Measurements from ENCODE around the gene EXOC7.

EXOC7 gene

GRCh38 chr17:76097716-76098295, 5.8 kb downstream of the EXOC7 start:
- Histone ChIP-seq H3K27me3 (no peaks in the 10 kb centered on the region), H3K4me1 (no peaks in the 10 kb centered on the region; the same call in 1 of the 2 replicates), H3K9me3 (no peaks in the 10 kb centered on the region), H3K36me3 (peaks cover 36% of the 10 kb centered on the region), H3K4me3 (ENCODE audit: low read depth, low read length) (no peak overlapping the region)
- no peak for DNase-seq
- TF ChIP-seq, protein P1, sequence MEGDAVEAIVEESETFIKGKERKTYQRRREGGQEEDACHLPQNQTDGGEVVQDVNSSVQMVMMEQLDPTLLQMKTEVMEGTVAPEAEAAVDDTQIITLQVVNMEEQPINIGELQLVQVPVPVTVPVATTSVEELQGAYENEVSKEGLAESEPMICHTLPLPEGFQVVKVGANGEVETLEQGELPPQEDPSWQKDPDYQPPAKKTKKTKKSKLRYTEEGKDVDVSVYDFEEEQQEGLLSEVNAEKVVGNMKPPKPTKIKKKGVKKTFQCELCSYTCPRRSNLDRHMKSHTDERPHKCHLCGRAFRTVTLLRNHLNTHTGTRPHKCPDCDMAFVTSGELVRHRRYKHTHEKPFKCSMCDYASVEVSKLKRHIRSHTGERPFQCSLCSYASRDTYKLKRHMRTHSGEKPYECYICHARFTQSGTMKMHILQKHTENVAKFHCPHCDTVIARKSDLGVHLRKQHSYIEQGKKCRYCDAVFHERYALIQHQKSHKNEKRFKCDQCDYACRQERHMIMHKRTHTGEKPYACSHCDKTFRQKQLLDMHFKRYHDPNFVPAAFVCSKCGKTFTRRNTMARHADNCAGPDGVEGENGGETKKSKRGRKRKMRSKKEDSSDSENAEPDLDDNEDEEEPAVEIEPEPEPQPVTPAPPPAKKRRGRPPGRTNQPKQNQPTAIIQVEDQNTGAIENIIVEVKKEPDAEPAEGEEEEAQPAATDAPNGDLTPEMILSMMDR (IDR thresholded peaks at IDR 0.05; ENCODE audit: low read depth, low read length): no peak

- Histone ChIP-seq H3K4me3 (ENCODE audit: low read depth, low read length) (no peak overlapping the region), H3K36me3 (peaks cover 29% of the 10 kb centered on the region), H3K9me3 (no peaks in the 10 kb centered on the region), H3K4me1 (no peaks in the 10 kb centered on the region), H3K27me3 (no peaks in the 10 kb centered on the region)
- TF ChIP-seq, protein P1 (IDR thresholded peaks at IDR 0.05; ENCODE audit: low read depth, low read length): no peak
- DNase-seq: no peak
Observed at GRCh38 chr17:76095943-76096342, 7.6 kb downstream of the EXOC7 start.

DNA sequence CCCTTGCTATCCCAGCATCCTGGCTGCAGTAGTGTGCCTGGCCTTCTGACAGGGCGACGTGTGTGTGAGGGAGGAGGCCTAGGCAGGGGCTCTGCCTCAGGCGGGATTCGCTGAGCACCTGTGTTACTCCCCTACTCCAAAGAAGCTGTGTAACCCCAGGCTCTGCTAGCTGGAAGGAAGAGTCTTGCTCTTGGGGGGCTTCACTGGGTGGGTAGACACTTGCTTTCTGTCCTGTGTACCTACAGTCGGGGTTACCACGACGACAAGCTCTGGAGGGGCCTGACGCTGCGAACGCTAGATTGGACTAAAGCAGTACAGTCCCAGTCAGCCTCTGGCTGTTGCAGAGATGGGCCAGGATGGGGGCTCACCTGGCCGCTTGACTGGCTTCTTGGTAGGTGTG, 9.5 kb downstream of the EXOC7 start:
- H3K27me3 ChIP-seq: no peaks in the 10 kb centered on the region
- H3K4me3 ChIP-seq (ENCODE audit: low read depth, low read length): no peak overlapping the region
- no peaks in the 10 kb centered on the region for H3K9me3 ChIP-seq
- TF ChIP-seq, protein P1 (IDR thresholded peaks at IDR 0.05; ENCODE audit: low read depth, low read length): no peak
- H3K36me3 ChIP-seq: peaks cover 25% of the 10 kb centered on the region
- DNase-seq: no peak
- H3K4me1 ChIP-seq: peaks cover 7% of the 10 kb centered on the region

- DNase-seq: no peak
- Histone ChIP-seq H3K27me3 (no peaks in the 10 kb centered on the region), H3K36me3 (peaks cover 35% of the 10 kb centered on the region), H3K4me3 (ENCODE audit: low read depth, low read length) (no peak overlapping the region), H3K9me3 (no peaks in the 10 kb centered on the region), H3K4me1 (peaks cover 8% of the 10 kb centered on the region)
- TF ChIP-seq, protein P1 (IDR thresholded peaks at IDR 0.05; ENCODE audit: low read depth, low read length): no peak
Observed at GRCh38 chr17:76092526-76093413, 10.8 kb downstream of the EXOC7 start.

DNA sequence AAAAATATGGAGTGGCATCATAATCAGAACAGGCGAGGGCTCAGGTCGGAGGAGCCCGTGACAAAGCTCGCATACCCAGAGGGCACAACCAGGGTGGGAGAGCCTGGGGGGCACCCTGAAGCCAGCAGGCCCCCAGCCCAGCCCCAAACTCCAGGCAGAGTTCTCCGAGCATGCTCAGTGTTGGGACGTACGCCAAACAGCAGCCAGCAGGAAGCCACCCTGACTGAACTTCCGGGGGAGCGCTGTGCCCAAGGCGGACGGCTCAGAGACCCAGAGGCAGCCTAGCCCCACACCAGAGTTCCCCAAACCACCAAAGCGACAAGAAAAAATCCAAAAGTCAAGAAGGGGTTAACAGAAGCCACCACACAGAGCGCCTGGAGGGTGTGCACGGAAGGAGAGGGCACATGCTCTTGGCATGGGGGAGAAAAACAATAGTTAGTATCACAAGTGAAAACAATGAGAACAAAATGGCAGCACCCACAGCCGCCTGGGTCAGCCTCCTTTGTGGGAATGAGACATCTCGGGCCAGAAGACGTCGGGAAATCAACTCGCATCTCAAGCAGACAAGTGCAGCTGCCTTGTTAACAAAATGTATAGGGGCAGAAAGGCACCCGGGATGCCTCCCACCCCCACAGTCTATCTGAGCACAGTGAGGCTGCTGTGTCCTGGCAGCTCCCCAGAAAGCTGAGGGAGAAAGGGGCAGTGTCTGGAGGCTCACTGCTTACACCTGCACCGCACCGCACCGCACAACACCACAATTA, 11.9 kb downstream of the EXOC7 start:
- Histone ChIP-seq H3K27me3 (no peaks in the 10 kb centered on the region), H3K4me3 (ENCODE audit: low read depth, low read length) (no peak overlapping the region), H3K4me1 (peaks cover 8% of the 10 kb centered on the region), H3K36me3 (peaks cover 28% of the 10 kb centered on the region), H3K9me3 (no peaks in the 10 kb centered on the region)
- DNase-seq: no peak
- TF ChIP-seq, protein P1 (IDR thresholded peaks at IDR 0.05; ENCODE audit: low read depth, low read length): no peak
